ENCODE results near the gene FBXW11. TPM values are rescaled to one million over a fixed set of nuclear protein-coding genes. Genes with fewer than 3 reads are reported as not detected.

The FBXW11 gene
- polyA plus RNA-seq, 1 donor (not counting 4 experiments of a cell fraction or from before 2014, with no cell fraction given): 48.4 TPM

DNA sequence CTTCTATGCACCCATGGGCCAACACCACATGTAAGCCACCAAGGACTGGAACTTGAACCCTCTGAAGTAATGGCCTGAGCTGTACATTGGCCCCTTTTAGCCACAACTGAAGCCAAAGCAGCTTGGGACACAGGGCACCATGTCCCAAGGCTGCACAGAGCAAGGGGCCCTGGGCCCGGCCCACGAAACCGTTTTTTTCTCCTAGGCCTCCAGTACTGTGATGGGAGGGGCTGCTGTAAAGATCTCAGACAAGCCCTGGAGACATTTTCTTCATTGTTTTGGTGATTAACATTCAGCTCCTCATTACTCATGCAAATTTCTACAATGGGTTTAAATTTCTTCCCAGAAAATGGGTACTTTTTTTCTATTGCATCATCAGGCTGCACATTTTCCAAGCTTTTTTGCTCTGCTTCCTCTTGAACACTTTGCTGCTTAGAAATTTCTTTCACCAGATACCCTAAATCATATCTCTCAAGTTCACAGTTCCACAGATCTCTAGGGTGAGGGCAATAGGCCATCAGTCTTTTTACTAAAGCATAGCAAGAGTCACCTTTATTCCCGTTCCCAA is 25.5 kb upstream of the FBXW11 start:
- Histone ChIP-seq H3K9me1 (ENCODE audit: control insufficient read depth, extremely low read depth, insufficient read depth, low read length) (no peaks in the 10 kb centered on the region), H3K4me3 (ENCODE audit: control insufficient read depth in 2 of 3, extremely low read depth in 1 of 3, insufficient read depth in 2 of 3, low read depth in 1 of 3, low read length in 3 of 3) (no peak overlapping the region), H3K9me3 (ENCODE audit: control insufficient read depth, low read depth, low read length) (peaks cover 1% of the 10 kb centered on the region), H3K27me3 (ENCODE audit: control insufficient read depth, extremely low read depth, insufficient read depth, low read length) (no peaks in the 10 kb centered on the region), H3K9ac (ENCODE audit: control insufficient read depth, extremely low read depth, insufficient read depth, low read length) (no peak overlapping the region), H3K79me2 (ENCODE audit: control insufficient read depth, insufficient read depth, low read length) (no peaks in the 10 kb centered on the region), H3K4me1 (ENCODE audit: control insufficient read depth, extremely low read depth, insufficient read depth, low read length) (peaks cover 9% of the 10 kb centered on the region), H3K36me3 (ENCODE audit: control insufficient read depth in 2 of 2, extremely low read depth in 1 of 2, insufficient read depth in 2 of 2, low read length in 2 of 2) (no peaks in the 10 kb centered on the region), H4K20me1 (ENCODE audit: control insufficient read depth, extremely low read depth, insufficient read depth, low read length) (no peaks in the 10 kb centered on the region), H3K4me2 (ENCODE audit: control insufficient read depth, extremely low read depth, insufficient read depth, low read depth, low read length) (no peak overlapping the region), H2AFZ (ENCODE audit: control insufficient read depth, low read length) (no peak overlapping the region), H3K27ac (ENCODE audit: control insufficient read depth, insufficient read depth, low read length) (no peak overlapping the region)
- FAIRE-seq (no peak), DNase-seq (ENCODE audit: low read depth, low spot score) (no peak)
- TF ChIP-seq, protein P1, sequence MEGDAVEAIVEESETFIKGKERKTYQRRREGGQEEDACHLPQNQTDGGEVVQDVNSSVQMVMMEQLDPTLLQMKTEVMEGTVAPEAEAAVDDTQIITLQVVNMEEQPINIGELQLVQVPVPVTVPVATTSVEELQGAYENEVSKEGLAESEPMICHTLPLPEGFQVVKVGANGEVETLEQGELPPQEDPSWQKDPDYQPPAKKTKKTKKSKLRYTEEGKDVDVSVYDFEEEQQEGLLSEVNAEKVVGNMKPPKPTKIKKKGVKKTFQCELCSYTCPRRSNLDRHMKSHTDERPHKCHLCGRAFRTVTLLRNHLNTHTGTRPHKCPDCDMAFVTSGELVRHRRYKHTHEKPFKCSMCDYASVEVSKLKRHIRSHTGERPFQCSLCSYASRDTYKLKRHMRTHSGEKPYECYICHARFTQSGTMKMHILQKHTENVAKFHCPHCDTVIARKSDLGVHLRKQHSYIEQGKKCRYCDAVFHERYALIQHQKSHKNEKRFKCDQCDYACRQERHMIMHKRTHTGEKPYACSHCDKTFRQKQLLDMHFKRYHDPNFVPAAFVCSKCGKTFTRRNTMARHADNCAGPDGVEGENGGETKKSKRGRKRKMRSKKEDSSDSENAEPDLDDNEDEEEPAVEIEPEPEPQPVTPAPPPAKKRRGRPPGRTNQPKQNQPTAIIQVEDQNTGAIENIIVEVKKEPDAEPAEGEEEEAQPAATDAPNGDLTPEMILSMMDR (optimal IDR thresholded peaks at IDR 0.05 in 1 of 3, IDR thresholded peaks at IDR 0.05 in 1 of 3, conservative IDR thresholded peaks at IDR 0.05 in 1 of 3; ENCODE audit: extremely low read depth in 1 of 3, insufficient read depth in 2 of 3, low read length in 3 of 3): no peak
- dilution Hi-C loops (cut with MboI; ENCODE audit: extremely low pct_ligation_motif_present, low sequenced_read_pairs): no loop called here

DNA sequence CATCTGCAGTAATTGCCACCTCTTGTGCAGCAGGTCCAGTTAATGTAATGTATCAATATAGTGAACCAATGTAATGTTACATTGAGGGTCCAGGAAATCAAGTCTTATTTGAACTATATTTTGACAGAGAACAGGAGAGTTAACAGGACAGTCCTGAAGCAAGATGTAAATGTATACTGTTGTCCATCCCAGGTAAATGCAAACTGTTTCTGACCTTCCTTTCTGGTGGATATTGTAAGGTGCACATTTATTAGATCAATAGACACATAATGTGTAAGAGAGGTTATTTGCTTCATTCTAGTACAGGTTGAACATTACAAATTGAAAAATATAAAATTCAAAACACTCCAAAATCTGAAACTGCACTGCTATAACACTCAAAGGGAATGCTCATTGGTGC is 23.4 kb upstream of the FBXW11 start:
- Histone ChIP-seq H3K4me2 (ENCODE audit: control insufficient read depth, extremely low read depth, insufficient read depth, low read depth, low read length) (no peak overlapping the region), H4K20me1 (ENCODE audit: control insufficient read depth, extremely low read depth, insufficient read depth, low read length) (no peaks in the 10 kb centered on the region), H3K4me1 (ENCODE audit: control insufficient read depth, extremely low read depth, insufficient read depth, low read length) (peaks cover 3% of the 10 kb centered on the region), H3K9me1 (ENCODE audit: control insufficient read depth, extremely low read depth, insufficient read depth, low read length) (no peaks in the 10 kb centered on the region), H3K36me3 (ENCODE audit: control insufficient read depth in 2 of 2, extremely low read depth in 1 of 2, insufficient read depth in 2 of 2, low read length in 2 of 2) (no peaks in the 10 kb centered on the region), H2AFZ (ENCODE audit: control insufficient read depth, low read length) (no peak overlapping the region), H3K4me3 (ENCODE audit: control insufficient read depth in 2 of 3, extremely low read depth in 1 of 3, insufficient read depth in 2 of 3, low read depth in 1 of 3, low read length in 3 of 3) (no peak overlapping the region), H3K27me3 (ENCODE audit: control insufficient read depth, extremely low read depth, insufficient read depth, low read length) (no peaks in the 10 kb centered on the region), H3K79me2 (ENCODE audit: control insufficient read depth, insufficient read depth, low read length) (no peaks in the 10 kb centered on the region), H3K27ac (ENCODE audit: control insufficient read depth, insufficient read depth, low read length) (no peak overlapping the region), H3K9me3 (ENCODE audit: control insufficient read depth, low read depth, low read length) (peaks cover 1% of the 10 kb centered on the region), H3K9ac (ENCODE audit: control insufficient read depth, extremely low read depth, insufficient read depth, low read length) (no peak overlapping the region)
- TF ChIP-seq, protein P1 (optimal IDR thresholded peaks at IDR 0.05 in 1 of 3, IDR thresholded peaks at IDR 0.05 in 1 of 3, conservative IDR thresholded peaks at IDR 0.05 in 1 of 3; ENCODE audit: extremely low read depth in 1 of 3, insufficient read depth in 2 of 3, low read length in 3 of 3): no peak
- no peak for TF ChIP-seq EZH2 (IDR thresholded peaks at IDR 0.05; ENCODE audit: low read length)
- FAIRE-seq: no peak
- DNase-seq (ENCODE audit: low read depth, low spot score): no peak
- dilution Hi-C loops (cut with MboI; ENCODE audit: extremely low pct_ligation_motif_present, low sequenced_read_pairs): no loop called here

Measured in keratinocyte (primary cell).